H1 (cell line): ENCODE measurements around the gene COL5A3. TPM values are rescaled to one million over a fixed set of nuclear protein-coding genes. Genes with fewer than 3 reads are reported as not detected.
"Not testable (repeated sequence)": the region's sequence is repeated elsewhere in the genome, so short reads cannot be mapped to it uniquely, and the experiment has no call there.

Experiments used
- CTCF ChIA-PET: fragments of 300-600 bp; sonication (Branson Sonifier 250); formaldehyde crosslinking; loops from one replicate; lab custom pipeline; 2021; ENCODE audit not compliant: partially characterized antibody; lab: Charles Lee
- POLR2A ChIA-PET: fragments of 300-600 bp; sonication (Branson Sonifier 250); formaldehyde crosslinking; loops from one replicate; lab custom pipeline; 2021; ENCODE audit warnings: inconsistent platforms; ENCODE audit not compliant: partially characterized antibody; lab: Charles Lee
- DNase-seq, 2 experiments: peaks; one replicate each; pipeline versions ENCODE4 v3.0.0 to v3.0.0-alpha.2; 2010 to 2022; ENCODE audit warnings: low spot score in 2 of 2, low read depth in 1 of 2, mixed read lengths in 1 of 2
- FAIRE-seq: peaks from 2 replicates; lab custom pipeline; 2011; peaks lifted over from hg19 to GRCh38; lab: Jason Lieb, UNC
- H2AFZ ChIP-seq: 2 replicates; pipeline ENCODE4 v1.8.1; 2012; ENCODE audit warnings: low read length, inconsistent platforms
- H2AK5ac ChIP-seq: 2 replicates; pipeline ENCODE4 v1.6.1; 2013; ENCODE audit warnings: low read depth, low read length
- H2BK120ac ChIP-seq: replicated peaks from 2 replicates; pipeline ENCODE3; 2013; ENCODE audit warnings: low read depth, low read length, inconsistent platforms
- H2BK12ac ChIP-seq: 2 replicates; pipeline ENCODE4 v1.6.1; 2013; ENCODE audit warnings: low read depth, low read length
- H2BK15ac ChIP-seq: 2 replicates; pipeline ENCODE4 v1.6.1; 2013; ENCODE audit warnings: low read length
- H2BK20ac ChIP-seq: 2 replicates; pipeline ENCODE4 v1.6.1; 2013; ENCODE audit warnings: low read length
- H2BK5ac ChIP-seq: 2 replicates; pipeline ENCODE4 v1.6.1; 2013; ENCODE audit warnings: low read depth, low read length
- H3K14ac ChIP-seq: 2 replicates; pipeline ENCODE4 v1.6.1; 2013; ENCODE audit warnings: inconsistent platforms; ENCODE audit not compliant: insufficient read length
- H3K18ac ChIP-seq: 2 replicates; pipeline ENCODE4 v1.6.1; 2013; ENCODE audit warnings: low read length; ENCODE audit errors: extremely low read depth
- H3K23ac ChIP-seq: 2 replicates; pipeline ENCODE4 v1.6.1; 2013; ENCODE audit warnings: inconsistent platforms; ENCODE audit not compliant: insufficient read length
- H3K23me2 ChIP-seq: 2 replicates; pipeline ENCODE4 v1.6.1; 2013; ENCODE audit warnings: low read depth, low read length
- H3K27ac ChIP-seq: 2 replicates; pipeline ENCODE4 v1.6.1; 2011; ENCODE audit warnings: low read depth, low read length, inconsistent platforms
- H3K27me3 ChIP-seq, 4 experiments: replicated peaks in 1 of 4; 1 replicate in 1 of 4; 2 replicates in 3 of 4; pipeline versions ENCODE4 v1.6.1 to v1.8.1; 2011 to 2013; ENCODE audit warnings: low read length in 3 of 4, mild to moderate bottlenecking in 3 of 4, inconsistent platforms in 2 of 4, mixed read lengths in 2 of 4, moderate library complexity in 1 of 4; ENCODE audit not compliant: control insufficient read depth in 3 of 4, insufficient read depth in 3 of 4; ENCODE audit errors: extremely low read depth in 1 of 4
- H3K36me3 ChIP-seq, 4 experiments: 2 replicates each; pipeline versions ENCODE4 v1.6.1 to v1.8.1; 2011 to 2013; ENCODE audit warnings: mild to moderate bottlenecking in 4 of 4, low read length in 3 of 4, moderate library complexity in 2 of 4, control low read depth in 1 of 4, inconsistent platforms in 1 of 4; ENCODE audit not compliant: insufficient read depth in 4 of 4, control insufficient read depth in 2 of 4
- H3K4ac ChIP-seq: replicated peaks from 2 replicates; pipeline ENCODE3; 2013; ENCODE audit warnings: low read length, low read depth, mixed read lengths, inconsistent platforms; ENCODE audit not compliant: insufficient read length
- H3K4me1 ChIP-seq, 4 experiments: replicated peaks in 1 of 4; 1 replicate in 1 of 4; 2 replicates in 3 of 4; pipeline versions ENCODE4 v1.6.1 to v1.8.1; 2011 to 2013; ENCODE audit warnings: low read length in 3 of 4, inconsistent platforms in 2 of 4, mixed read lengths in 1 of 4; ENCODE audit not compliant: insufficient read depth in 4 of 4, control insufficient read depth in 3 of 4
- H3K4me2 ChIP-seq, 2 experiments: 2 replicates each; pipeline versions ENCODE4 v1.6.1 to v1.8.1; 2011 to 2013; ENCODE audit warnings: low read depth in 2 of 2, low read length in 2 of 2, control low read depth in 1 of 2, inconsistent platforms in 1 of 2, mild to moderate bottlenecking in 1 of 2; ENCODE audit not compliant: insufficient read depth in 1 of 2
- H3K4me3 ChIP-seq, 4 experiments: fragments of 200-600, 300-600 bp in 1 of 4; sonication (generic), shearing (Covaris generic), sonication (Bioruptor Twin) in 1 of 4; 2 replicates each; pipeline versions ENCODE4 v1.5.1 to v1.8.1; 2011 to 2016; ENCODE audit warnings: low read length in 4 of 4, low read depth in 3 of 4, control low read depth in 2 of 4, inconsistent platforms in 2 of 4, mild to moderate bottlenecking in 2 of 4, mixed read lengths in 1 of 4, moderate library complexity in 1 of 4; ENCODE audit not compliant: insufficient read depth in 2 of 4; ENCODE audit errors: extremely low read depth in 1 of 4
- H3K56ac ChIP-seq: replicated peaks from 2 replicates; pipeline ENCODE3; 2013; ENCODE audit warnings: low read depth, mild to moderate bottlenecking, mixed read lengths, low read length, inconsistent platforms; ENCODE audit not compliant: insufficient read length
- H3K79me1 ChIP-seq: 2 replicates; pipeline ENCODE4 v1.6.1; 2013; ENCODE audit warnings: low read depth, low read length, control low read depth
- H3K79me2 ChIP-seq, 2 experiments: 2 replicates each; pipeline versions ENCODE4 v1.6.1 to v1.8.1; 2012 to 2013; ENCODE audit warnings: low read length in 2 of 2, mild to moderate bottlenecking in 2 of 2, inconsistent platforms in 1 of 2; ENCODE audit not compliant: insufficient read depth in 2 of 2, control insufficient read depth in 1 of 2
- H3K9ac ChIP-seq, 4 experiments: replicated peaks in 1 of 4; 1 replicate in 1 of 4; 2 replicates in 3 of 4; pipeline versions ENCODE4 v1.6.1 to v1.8.1; 2011 to 2013; ENCODE audit warnings: low read depth in 3 of 4, low read length in 3 of 4, control low read depth in 2 of 4, mild to moderate bottlenecking in 2 of 4, moderate library complexity in 2 of 4, inconsistent platforms in 1 of 4; ENCODE audit errors: extremely low read depth in 1 of 4
- H3K9me3 ChIP-seq, 2 experiments: 2 replicates each; pipeline versions ENCODE4 v1.6.1 to v1.8.1; 2012 to 2013; ENCODE audit warnings: mild to moderate bottlenecking in 2 of 2, moderate library complexity in 2 of 2, control low read depth in 1 of 2, inconsistent platforms in 1 of 2, low read depth in 1 of 2, low read length in 1 of 2, mixed read lengths in 1 of 2; ENCODE audit not compliant: insufficient read depth in 2 of 2
- H4K20me1 ChIP-seq, 2 experiments: replicated peaks in 1 of 2; 2 replicates each; pipeline versions ENCODE3 to v1.8.1; 2011 to 2013; ENCODE audit warnings: inconsistent platforms in 2 of 2, low read length in 2 of 2, mild to moderate bottlenecking in 1 of 2; ENCODE audit not compliant: insufficient read depth in 2 of 2, control insufficient read depth in 1 of 2
- H4K5ac ChIP-seq: 2 replicates; pipeline ENCODE4 v1.6.1; 2013; ENCODE audit warnings: low read length, low read depth, mixed read lengths, inconsistent platforms; ENCODE audit not compliant: insufficient read length
- H4K8ac ChIP-seq: 2 replicates; pipeline ENCODE4 v1.8.0; 2013; ENCODE audit warnings: mild to moderate bottlenecking, moderate library complexity, low read length, inconsistent platforms; ENCODE audit not compliant: insufficient read depth; ENCODE audit errors: extremely low read depth
- H4K91ac ChIP-seq: replicated peaks from 2 replicates; pipeline ENCODE3; 2013; ENCODE audit warnings: low read length, mixed read lengths, inconsistent platforms; ENCODE audit not compliant: insufficient read length
- SAP30 ChIP-seq: fragments of 300-600 bp; sonication (generic); IDR thresholded peaks from 2 replicates; pipeline ENCODE4 v1.7.1; 2012; ENCODE audit warnings: low read length, moderate library complexity, mild to moderate bottlenecking, inconsistent platforms; ENCODE audit not compliant: insufficient read depth, insufficient replicate concordance
- WGBS, 2 experiments: shearing (Covaris generic) in 1 of 2; methylation state at CpG; one replicate each; pipeline versions ENCODE4 v1.1.6 to v1.1.7; 2013 to 2015; ENCODE audit warnings: low lambda C conversion rate in 2 of 2, mixed read lengths in 2 of 2, inconsistent platforms in 1 of 2, low coverage in 1 of 2, missing lambda C conversion rate in 1 of 2; ENCODE audit not compliant: insufficient replicate concordance in 2 of 2, insufficient coverage in 1 of 2, insufficient read length in 1 of 2; ENCODE audit errors: extremely low coverage in 1 of 2, missing lambda C conversion rate in 1 of 2; 5-methylcytosine and 5-hydroxymethylcytosine counted together
- polyA plus RNA-seq, 7 experiments: library from polyadenylated mRNA; depleted of rRNA in 3 of 7; stranded (reverse) in 5 of 7; unstranded in 2 of 7; fragments of >200 nt in 5 of 7; fragments of 200-250 nt in 2 of 7; gene quantifications; 1 replicate in 5 of 7; 2 replicates in 1 of 7; 4 replicates in 1 of 7; pipeline versions ENCODE4 v1.2.1 to v1.2.3, GENCODE V29; 2011 to 2013; ENCODE audit warnings: missing spikeins in 2 of 7, mixed read lengths in 2 of 7
- total RNA-seq: library from RNA; stranded (reverse); fragmentation: NEBNext Ultra II Directional; extraction: Animal tissue kit (Norgen Biotek cat#: 25700); gene quantifications from 2 replicates; pipeline ENCODE4 v1.2.1, GENCODE V29; 2021
- TF ChIP-seq, protein P1 (sequence below): IDR thresholded peaks from 2 replicates; pipeline ENCODE4 v1.6.1; 2011; ENCODE audit warnings: low read length, improper control_type of control experiment

Gene COL5A3
- total and polyA plus RNA-seq, 2 of the 8 experiments (the other 6 are each of a cell fraction or from before 2014, with no cell fraction given), result 0.67 to 0.74 TPM

DNA sequence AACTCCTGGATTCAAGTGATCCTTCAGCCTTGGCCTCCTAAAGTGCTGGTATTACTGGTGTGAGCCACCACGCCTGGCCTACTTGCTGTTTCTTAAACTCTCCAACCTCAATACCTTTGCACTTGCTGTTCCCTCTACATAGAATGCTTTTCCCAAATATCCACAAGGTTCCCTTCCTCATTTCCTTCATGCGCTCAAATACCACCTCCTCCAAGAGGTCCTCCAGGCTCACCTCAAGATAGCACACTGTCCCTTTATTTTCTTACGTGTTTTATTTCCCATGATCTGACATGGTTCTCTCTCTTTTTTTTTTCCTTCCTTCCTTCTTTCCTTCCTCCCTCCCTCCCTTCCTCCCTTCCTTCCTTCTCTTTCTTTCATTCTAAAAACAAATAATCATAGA lies 16.4 kb upstream of the COL5A3 start (continued):
- TF ChIP-seq, protein P1, sequence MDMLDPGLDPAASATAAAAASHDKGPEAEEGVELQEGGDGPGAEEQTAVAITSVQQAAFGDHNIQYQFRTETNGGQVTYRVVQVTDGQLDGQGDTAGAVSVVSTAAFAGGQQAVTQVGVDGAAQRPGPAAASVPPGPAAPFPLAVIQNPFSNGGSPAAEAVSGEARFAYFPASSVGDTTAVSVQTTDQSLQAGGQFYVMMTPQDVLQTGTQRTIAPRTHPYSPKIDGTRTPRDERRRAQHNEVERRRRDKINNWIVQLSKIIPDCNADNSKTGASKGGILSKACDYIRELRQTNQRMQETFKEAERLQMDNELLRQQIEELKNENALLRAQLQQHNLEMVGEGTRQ, result no peak
- no peak for TF ChIP-seq SAP30

DNA sequence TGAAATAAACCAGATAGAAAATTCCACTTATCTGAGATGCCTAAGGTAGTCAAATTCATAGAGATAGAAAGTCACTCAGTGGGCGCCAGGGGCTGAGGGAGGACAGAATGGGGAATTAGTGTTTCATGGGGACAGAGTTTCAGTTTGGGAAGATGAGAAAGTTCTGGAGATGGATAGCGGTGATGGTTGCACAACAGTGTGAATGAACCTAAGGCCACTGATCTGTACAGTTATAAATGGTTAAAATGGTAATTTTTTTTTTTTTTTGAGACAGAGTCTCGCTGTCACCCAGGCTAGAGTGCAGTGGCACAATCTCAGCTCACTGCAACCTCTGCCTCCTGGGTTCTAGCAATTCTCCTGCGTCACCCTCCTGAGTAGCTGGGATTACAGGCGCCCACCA lies 12.8 kb upstream of the COL5A3 start:
- H2AFZ ChIP-seq, FAIRE-seq, H3K4me2 ChIP-seq, H4K5ac ChIP-seq, H2BK12ac ChIP-seq, DNase-seq, H2AK5ac ChIP-seq, H3K4ac ChIP-seq, H3K27ac ChIP-seq, H3K27me3 ChIP-seq, H3K9me3 ChIP-seq, H2BK20ac ChIP-seq, H2BK120ac ChIP-seq, H4K20me1 ChIP-seq, H3K36me3 ChIP-seq, H3K18ac ChIP-seq, H3K14ac ChIP-seq, H3K9ac ChIP-seq, H3K4me3 ChIP-seq, POLR2A ChIA-PET, H3K23me2 ChIP-seq, H3K79me1 ChIP-seq, H3K56ac ChIP-seq, H2BK15ac ChIP-seq, H2BK5ac ChIP-seq, H3K4me1 ChIP-seq, H3K79me2 ChIP-seq, H4K91ac ChIP-seq, H4K8ac ChIP-seq, H3K23ac ChIP-seq: not testable (repeated sequence)
- CTCF ChIA-PET, result interaction anchor here (0.6 to 8.8 kb wide), 3 partner anchors 22 to 91 kb away, joined by 3 to 45 read pairs (median 3); no protein-coding TSS in a partner anchor
- WGBS, 2 experiments, result 96% methylated on average over 5 of the region's 5 CpGs; no CpG with 5 or more reads in 1 of the 2 experiments
